T-helper 2 cell (primary cell): ENCODE measurements around the gene CENPP.

ENCODE experiments used
- DNase-seq, 5 experiments: peaks; one replicate each; pipeline versions ENCODE4 v3.0.0 to v3.0.0-alpha.2; 2012 to 2022

The CENPP gene

GRCh38 chr9:92642564-92642963 lies 316.8 kb downstream of the CENPP start:
- DNase-seq = no peak

- no peak for DNase-seq
Observed at GRCh38 chr9:92644278-92644677, 318.5 kb downstream of the CENPP start.

GRCh38 chr9:92645041-92645440 lies 319.3 kb downstream of the CENPP start:
- no peak for DNase-seq

GRCh38 chr9:92647671-92648473 lies 322.1 kb downstream of the CENPP start:
- DNase-seq = no peak

- DNase-seq = no peak
Observed at GRCh38 chr9:92648474-92648971, 322.8 kb downstream of the CENPP start.

GRCh38 chr9:92649007-92649406 lies 323.3 kb downstream of the CENPP start:
- no peak for DNase-seq

GRCh38 chr9:92650296-92650695 lies 324.5 kb downstream of the CENPP start:
- DNase-seq = no peak

- no peak for DNase-seq
Observed at GRCh38 chr9:92650839-92651621, 325.3 kb downstream of the CENPP start.

- no peak for DNase-seq
Observed at GRCh38 chr9:92652461-92652860, 326.7 kb downstream of the CENPP start.

GRCh38 chr9:92654481-92655301 lies 328.9 kb downstream of the CENPP start:
- no peak for DNase-seq

- DNase-seq = no peak
Observed at GRCh38 chr9:92655366-92655765, 329.6 kb downstream of the CENPP start.

- DNase-seq = no peak
Observed at GRCh38 chr9:92655896-92656536, 330.3 kb downstream of the CENPP start.

- DNase-seq = no peak
Observed at GRCh38 chr9:92656537-92656925, 330.8 kb downstream of the CENPP start.

GRCh38 chr9:92657296-92658094 lies 331.7 kb downstream of the CENPP start:
- no peak for DNase-seq

GRCh38 chr9:92658176-92658575 lies 332.4 kb downstream of the CENPP start:
- DNase-seq = no peak

GRCh38 chr9:92658611-92659010 lies 332.9 kb downstream of the CENPP start:
- DNase-seq = no peak

GRCh38 chr9:92659601-92660000 lies 333.8 kb downstream of the CENPP start:
- DNase-seq = no peak

- DNase-seq = no peak
Observed at GRCh38 chr9:92660266-92660665, 334.5 kb downstream of the CENPP start.

GRCh38 chr9:92661127-92661526 lies 335.4 kb downstream of the CENPP start:
- no peak for DNase-seq

- DNase-seq = no peak
Observed at GRCh38 chr9:92661743-92662142, 336.0 kb downstream of the CENPP start.

GRCh38 chr9:92663126-92663525 lies 337.4 kb downstream of the CENPP start:
- DNase-seq = no peak

- DNase-seq = no peak
Observed at GRCh38 chr9:92663951-92664350, 338.2 kb downstream of the CENPP start.
